Measurements from ENCODE around the gene RHD.
"Not testable (repeated sequence)": the region's sequence is repeated elsewhere in the genome, so short reads cannot be mapped to it uniquely, and the experiment has no call there.

Gene RHD

DNA sequence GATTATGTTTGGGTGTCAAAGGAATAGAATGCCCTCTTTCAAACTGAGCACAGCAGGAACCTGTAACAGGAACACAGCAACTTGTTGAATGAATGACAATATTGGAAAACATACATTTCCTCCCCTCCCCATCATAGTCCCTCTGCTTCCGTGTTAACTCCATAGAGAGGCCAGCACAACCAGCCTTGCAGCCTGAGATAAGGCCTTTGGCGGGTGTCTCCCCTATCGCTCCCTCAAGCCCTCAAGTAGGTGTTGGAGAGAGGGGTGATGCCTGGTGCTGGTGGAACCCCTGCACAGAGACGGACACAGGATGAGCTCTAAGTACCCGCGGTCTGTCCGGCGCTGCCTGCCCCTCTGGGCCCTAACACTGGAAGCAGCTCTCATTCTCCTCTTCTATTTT is at the start of gene RHD:
Gene RHD, plus strand, starts transcription at position 272 of the 400 bp plus-strand sequence. Its CDS starts 39 bp downstream, at position 311.
- not testable (repeated sequence) for DNase-seq

DNA sequence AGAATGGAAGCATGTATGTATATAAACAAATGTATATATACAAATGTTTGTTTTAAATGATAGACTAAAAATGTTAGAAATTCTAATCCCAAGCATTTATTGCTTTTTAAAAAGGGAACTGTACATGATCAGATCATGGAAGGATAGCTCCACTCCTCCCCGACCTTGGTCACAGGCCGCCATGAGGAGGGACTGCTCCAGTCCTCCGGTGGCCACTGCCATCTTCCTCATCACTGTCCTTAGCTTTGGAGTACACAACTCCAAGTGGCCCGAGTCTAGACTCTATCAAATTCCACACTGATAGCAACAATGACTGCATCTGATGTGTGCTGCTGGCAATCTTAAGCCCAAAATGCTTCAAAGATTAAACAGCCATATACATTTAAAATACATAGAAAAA is 49.7 kb upstream of the RHD start:
- no peak for DNase-seq

DNA sequence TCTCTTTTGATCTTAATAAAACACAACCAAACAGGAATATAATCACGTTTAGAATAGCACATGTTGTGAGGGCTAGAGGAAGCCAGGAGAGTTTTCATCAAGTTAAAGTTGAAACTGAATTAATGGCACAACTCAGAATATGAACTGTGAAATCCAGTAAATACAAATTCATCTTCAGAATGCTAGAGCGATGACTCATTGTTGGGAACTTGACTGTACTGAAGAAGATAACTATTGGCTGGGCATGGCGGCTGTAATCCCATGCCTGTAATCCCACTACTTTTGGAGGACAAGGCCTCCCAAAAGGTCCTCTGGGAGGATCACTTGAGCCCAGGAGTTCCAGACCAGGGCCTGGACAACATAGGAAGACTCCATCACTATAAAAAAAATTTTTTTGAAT is 48.8 kb upstream of the RHD start:
- peak; percentile 49 for DNase-seq

DNA sequence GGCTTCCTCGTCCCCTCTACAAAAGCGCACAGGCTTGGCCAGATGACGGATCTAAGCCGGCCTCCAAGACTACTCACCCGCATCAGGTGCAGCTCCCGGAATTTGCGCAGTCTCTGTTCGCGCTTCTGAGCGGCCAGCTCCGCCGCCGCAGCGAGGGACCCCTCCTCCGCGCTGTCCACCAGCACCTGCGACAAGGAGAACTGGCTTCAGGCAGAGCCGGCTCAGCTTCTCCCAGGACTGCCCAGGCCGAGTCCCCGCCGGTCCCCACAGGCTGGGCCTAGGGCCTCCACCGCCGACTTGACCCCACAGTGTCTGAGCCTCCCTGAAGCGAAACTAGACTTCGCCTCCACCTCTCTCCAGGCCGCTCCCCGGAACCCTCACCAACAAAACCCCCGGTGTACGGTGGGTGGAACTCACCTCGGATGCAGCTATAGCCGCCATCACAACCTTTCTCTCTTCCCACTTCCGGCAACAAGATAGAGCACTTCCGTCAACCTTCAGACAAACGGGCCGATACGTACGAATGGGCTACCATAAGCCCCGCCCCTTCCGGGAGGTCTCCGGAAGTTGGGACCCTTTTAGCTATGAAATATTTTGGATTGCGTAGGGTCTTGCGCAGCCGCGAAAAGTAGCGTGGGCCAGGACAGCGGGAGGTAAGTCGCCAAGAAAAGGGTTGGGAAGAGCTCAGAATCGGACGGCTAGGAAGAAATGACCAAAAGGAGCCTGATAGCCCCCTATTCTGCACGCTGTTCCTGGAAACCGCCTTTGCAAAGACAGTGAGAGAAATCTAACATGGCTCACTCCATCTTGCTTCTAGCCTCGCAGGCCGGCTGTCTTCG is 40.1 kb upstream of the RHD start, which contains the start of gene SYF2:
Gene SYF2, minus strand, starts transcription at position 476 of the 839 bp plus-strand sequence. Its CDS starts 35 bp downstream, at position 441.
- DNase-seq: peak; percentile 94

DNA sequence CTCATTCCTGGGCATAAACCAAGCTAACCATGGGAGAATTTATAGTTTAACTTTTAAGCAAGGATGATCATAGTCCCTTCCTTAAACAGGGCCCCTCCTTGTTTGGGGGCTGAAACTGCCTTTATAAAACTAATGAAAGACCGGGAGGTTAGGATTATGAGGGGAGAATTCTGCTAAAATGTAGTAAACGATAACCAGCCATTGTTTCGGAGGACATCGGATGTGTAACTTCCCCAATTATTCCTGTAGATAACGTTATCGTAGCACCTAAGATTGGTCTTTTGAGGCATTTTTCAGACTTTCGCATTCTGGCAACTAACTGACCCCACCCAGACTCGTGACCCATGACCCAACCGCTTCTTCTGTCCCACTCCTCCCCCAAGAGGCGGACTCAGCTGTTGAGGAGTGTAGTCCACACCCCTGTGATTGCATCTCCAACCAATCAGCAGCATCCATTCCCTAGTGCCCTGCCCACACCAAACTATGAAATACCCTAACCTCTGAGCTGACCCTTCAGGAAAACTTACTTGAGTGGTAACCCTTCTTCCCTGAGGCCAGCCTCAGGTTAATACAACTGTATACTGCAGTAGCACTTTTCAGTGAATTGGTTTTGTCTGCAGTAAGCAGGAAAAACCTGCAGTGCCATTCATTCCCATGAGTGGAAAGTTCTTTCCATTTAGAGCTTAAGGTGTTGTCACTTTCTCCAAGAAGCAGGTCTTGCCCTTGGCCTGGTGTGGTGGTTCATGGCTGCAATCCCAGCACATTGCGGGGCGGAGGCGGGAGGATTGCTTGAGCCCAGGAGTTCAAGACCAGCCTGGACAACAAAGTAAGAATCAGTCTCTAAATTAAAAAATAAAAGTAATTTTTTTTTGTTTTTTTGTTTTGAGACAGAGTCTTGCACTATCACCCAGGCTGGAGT is 39.2 kb upstream of the RHD start:
- DNase-seq: peak; percentile 88

DNA sequence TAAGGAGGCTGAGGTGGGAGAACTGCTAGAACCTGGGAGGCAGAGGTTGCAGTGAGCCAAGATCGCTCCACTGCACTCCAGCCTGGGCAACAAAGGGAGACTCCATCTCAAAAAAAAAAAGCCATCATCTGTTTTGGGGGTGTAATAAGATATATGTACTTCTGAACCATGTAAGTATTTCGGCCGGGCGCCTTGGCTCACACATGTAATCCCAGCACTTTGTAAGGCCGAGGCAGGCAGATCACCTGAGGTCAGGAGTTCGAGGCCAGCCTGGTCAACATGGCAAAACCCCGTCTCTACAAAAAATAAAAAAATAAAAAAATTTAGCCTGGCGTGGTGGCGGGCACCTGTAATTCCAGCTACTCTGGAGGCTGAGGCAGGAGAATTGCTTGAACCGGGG is 36.9 kb upstream of the RHD start:
- not testable (repeated sequence) for DNase-seq

DNA sequence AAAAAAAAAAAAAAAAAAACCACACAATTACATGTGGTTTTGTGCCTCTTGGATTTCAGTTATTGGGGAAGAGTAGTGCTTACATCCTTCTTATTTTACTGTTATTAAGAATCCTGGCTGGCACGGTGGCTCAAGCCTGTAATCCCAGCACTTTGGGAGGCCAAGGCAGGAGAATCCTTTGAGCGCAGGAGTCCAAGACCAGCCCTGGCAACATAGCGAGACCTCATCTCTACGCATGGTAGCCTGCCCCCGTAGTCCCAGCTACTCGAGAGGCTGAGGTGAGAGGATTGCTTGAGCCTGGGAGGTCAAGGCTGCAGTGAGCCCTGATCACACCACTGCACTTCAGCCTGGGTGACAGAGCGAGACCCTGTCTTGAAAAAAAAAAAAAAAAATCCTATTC is 36.0 kb upstream of the RHD start:
- DNase-seq: not testable (repeated sequence)

DNA sequence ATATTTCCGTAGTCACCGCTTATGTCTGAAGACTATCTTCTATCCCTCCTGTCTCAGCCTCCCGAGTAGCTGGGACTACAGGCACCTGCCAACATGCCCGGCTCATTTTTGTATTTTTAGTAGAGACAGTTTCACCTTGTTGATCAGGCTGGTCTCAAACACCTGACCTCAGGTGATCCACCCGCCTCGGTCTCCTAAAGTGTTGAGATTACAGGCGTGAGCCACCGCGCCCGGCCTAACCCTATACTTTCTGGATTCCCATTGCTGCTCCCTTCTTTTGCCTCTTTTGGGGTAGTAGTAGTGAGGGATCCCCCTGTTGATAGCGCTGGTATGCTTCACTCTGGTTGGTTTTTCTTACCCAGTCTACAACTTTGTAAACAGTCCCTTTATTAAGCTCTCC is 34.3 kb upstream of the RHD start:
- no peak for DNase-seq

DNA sequence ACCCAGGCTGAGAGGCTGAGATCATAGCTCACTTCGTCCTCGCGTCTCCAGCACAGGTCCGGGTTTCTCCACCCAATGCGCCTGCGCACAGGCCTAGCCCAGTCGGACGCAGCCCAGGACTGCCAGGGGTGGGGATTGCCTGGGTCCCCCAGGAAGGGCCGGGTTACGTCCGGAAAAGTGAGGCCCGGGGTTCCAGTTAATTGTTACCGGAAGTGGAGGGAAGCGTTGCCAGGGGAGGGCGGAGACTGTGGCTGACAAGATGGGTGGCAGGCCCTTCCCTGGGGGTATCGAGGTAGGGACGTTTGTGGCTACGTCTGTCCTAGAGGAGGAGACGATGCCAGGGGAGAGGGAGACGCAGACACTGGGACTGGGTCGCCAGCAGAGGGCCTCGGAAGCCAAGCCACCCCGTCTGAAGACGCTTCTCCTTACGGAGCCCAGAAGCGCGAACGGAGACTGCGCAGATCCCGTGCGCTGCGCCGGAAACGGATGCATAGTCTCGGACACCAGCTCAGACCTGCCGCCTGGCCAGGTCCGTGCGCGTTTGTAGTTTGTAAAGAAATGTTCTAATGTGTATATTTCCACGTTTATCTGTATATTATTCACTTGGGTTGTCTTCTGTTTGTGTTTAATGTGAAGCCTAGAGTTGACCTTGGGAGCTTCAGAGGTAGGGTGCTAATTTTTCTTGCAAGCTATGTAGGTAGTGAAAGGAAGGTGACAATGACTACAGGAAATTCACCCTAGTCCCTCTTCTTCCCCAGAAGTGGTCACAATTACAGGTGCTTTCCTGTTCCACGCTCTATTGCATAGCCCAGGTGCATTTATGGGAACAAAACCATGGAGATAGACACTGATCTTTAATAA is 32.4 kb upstream of the RHD start:
- DNase-seq: peak; percentile 94

DNA sequence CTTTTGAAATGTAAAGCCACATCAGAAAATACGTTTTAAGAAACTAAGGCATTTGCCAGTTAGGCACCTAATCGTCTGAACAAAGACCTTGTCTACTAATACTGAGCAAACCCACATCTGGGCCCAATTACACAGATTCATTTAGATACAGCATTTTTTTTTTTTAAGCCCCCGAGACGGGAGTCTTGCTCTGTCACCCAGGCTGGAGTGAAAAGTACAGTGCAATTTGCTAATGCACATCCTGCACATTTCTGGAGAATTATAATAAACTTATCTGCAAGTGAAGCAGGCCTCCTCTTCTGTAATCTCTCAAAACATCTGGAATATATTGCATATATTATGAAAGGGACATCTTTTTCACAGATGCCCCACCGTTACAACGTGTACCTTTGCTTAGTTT is 28.4 kb upstream of the RHD start:
- no peak for DNase-seq

DNA sequence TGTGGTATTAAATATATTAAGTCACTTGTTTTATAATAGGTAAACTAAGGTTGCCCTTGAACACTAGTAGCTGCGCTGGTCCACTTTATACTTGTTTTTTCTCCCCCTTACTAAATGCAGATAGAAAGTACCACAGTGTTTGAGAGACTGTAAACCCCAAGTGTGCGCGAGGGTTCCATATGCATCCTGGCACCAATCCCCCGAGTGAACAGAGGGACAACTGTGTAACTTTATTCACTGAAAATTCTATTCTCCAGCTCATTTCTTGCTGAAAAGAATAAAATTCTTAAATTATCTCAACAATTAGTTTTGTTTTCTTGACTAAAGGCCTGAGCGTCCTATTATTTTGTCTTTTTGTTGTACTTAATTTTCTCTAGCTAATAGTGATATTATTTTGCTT is 26.9 kb upstream of the RHD start:
- DNase-seq: no peak

DNA sequence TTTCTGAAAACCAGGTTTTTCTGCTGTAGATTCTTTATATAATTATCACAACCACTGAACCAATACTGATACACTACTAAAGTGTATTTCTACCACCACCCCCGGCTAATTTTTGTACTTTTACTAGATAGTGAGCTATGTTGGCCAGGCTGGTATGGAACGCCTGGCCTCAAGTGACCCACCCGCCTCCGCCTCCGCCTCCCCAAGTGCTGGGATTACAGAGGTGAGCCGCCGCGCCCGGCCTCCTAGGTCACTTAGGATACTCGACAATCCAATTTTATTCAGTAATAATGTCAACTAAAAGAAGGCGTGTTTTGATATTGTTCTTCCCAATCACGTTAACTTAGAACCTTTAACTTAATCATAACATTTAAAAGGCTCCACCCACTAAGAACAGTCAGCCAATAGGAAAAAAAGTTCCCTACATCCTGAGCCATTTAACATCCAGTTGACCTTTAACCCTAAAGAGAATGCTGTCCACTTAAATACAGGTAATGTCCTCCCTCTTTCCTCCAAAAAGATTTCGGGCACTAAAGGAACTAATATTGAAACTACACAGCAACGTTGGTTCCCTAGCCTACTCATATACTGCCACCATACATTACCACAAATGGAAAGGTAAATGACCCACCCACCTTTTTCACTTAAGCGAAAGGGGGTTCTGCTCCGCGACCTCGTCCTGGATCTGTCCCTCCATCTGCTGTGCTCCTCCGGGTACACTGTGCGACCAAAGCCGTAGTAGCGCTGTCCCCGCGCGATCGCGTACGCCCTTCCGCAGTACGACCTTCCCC is 26.3 kb upstream of the RHD start:
- DNase-seq: peak; percentile 45

DNA sequence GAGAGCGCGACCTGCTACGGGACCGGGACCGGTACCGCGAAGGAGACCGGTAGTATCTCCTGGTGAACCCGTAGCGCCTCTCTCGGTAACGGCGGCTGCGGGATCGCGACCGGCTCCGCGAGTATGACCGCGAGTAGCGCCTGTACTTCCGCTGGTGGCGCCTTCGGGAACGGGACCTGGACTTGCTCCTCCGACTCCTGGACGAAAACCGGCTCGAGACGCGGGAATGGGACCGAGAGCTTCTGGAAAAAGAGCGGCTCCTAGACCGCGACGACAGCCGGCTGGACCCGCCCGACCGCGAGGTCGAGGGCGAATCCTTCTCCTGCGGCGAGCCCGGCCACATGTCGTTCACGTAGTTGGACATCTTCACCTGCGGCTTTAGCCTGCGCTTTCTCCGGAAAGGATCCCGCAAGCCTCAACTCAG is 25.7 kb upstream of the RHD start:
- DNase-seq: peak; percentile 25

DNA sequence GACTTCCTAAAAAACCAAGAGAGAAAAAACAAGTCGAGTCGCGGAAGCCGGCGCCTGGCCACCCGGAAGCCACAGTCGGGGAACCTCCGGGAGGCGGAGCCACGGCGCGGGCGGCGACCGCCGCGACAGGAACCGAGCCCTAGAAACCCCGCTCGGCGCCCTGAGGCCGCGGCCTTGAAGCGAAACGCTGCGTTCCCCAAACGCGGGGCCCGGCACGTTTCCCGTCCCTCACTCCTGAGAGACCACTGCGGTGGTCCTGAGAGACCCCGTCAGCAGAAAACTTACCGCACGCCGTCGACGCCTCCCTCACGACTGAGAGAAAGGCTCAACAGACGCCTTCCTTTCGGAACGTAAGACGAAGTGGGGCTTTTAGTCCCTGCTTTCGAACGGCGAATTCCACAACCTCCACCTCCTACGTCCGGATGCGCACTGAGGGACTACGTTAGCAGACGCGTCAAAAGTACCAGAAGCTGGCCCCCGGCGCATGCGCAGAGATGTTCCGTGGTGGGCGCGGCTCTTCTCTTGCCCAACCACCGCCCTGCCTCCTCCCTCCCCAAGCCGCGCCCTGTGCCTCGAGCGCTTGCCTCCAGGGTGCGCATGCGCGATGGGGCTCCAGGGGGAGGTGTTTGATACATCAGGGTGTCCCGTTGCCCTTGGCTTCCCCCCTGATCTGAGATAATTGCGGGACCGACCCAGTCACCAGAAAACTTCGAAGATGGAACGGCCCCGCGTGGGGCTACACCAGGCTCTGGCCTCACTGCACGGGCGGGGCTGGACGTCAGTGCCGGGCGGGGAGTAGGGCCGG is 25.1 kb upstream of the RHD start, which contains the start of gene RSRP1:
Gene RSRP1, minus strand, starts transcription at position 431 of the 805 bp plus-strand sequence. CDS start 491 bp downstream, outside the sequence.
- peak; percentile 99 for DNase-seq

DNA sequence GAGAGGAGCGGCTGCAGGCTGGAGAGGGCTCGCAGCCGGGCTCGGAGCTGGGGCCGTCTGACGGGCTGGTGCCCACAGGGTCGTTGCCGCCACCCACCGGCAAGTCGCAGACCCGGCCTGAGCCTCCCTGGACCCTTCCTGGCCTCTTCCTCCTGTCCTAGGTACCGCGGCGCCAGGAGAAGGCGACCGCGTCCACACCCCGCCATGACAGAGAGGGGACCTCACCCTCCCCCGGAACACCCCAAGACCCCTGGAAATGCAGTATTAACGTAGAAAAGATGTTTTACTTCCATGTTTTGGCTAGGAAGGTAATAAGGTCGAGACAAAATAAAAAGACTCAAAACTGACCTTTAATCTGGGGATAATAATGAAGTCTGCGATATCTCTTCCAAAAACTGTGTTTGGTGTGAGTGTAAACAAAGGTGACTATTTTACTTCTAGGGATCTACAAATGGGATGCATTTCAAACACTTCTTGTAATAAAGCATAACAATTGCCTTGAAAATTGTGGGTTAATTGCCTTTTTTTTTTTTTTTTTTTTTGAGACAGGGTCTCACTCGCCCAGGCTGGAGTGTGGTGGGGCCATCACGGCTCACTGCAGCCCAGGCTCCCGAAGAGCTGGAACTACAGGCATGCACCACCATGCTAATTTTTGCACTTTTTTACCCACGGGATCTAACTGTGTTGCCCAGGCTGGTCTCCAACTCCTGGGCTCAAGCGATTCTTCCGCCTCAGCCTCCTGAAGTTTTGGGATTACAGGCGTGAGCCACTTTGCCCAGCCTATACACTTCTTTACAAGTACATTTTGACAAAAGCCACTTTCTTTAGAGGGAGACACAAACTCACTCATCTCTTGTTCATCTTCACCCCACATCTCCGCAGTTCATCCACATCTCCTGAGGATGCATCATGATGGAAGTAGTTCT is 24.2 kb upstream of the RHD start:
- DNase-seq: no peak

DNA sequence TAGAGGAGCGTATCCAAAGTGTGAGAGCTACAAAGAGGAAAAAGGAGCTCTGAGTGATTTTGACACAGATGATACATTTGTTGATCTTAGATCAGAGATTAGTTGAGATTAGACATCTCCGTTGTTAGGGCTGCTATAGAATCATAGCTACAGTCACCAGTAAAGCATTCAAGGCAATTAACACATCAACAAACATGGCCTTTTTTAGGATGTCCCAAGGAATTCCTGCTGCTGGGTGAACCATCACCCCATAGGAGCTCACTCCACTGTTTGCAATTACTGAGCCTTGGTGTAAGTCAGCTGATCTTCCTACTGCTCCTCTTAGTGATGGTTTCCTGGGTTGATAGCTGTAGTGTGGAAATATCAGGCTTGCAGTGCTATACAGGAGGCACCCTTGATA is 18.4 kb upstream of the RHD start:
- DNase-seq: peak; percentile 87

DNA sequence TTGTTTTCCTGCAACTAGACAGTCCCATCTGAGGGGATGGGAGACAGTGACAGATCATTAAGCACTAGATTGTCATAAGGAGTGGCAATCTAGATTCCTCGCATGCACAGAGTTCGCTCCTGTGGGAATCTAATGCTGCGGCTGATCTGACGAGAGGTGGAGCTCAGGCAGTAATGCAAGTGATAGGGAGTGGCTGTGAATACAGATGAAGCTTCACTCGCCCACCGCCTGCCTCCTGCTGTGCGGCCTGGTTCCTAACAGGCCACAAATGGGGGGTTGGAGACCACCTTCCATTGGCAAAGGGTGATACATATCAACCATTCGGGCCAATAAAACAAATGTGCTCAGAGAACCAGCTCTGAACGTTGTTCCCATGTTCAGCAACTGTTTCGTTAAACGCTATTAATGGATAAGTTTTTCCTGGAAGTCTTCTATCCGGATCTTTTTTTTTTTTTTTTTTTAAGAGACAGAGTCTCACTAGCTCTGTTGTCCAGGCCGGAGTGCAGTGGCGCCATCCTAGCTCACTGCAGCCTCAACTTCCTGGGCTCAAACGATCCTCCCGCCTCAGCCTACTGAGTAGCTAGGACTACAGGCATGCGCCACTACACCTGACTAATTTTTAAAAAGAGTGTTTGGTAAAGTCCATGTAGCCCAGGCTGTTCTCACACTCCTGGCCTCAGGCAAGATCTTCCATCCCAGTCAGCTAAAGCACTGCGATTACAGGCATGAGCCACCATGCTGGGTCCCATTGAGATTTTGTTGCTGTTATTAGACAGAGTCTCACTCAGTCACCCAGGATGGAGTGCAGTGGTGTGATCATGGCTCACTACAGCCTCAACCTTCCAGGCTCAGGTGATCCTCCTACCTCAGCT is 16.4 kb upstream of the RHD start:
- DNase-seq: no peak

DNA sequence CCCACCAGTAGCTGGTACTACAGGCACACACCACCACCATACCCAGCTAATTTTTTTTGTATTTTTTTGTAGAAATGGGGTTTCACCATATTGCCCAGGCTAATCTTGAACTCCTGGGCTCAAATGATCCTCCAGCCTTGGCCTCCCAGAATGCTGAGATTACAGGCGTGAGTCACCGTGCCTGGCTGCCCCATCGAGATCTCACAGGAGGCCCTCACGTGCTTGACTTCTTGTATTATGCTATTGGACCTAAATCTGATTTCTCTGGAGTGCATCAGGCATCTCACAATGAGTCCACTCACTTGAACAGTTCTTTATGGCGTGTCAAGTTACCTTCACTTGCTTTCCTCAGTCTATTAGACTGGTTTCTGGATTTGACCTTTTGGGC is 15.7 kb upstream of the RHD start:
- peak; percentile 31 for DNase-seq

DNA sequence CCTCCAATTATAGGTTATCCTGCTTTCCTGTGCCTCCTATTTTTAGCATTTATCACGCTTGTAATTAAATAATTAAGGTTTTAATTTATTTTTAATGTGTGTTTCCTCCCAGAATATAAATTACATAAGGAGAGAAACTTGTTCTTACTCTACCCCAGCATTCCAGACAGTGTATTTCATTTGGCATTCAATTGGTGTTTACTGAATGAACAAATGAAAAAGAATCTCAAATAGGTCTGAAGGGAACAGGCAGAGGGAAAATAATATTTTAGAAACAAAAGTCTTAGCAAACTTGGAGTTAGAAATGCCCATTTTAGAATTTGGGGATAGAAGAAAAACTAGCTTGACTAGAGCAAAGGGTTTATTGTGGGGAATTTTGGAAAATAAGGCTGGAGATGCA is 15.1 kb upstream of the RHD start:
- DNase-seq: no peak
